CD4-positive, alpha-beta memory T cell (primary cell): Measurements from ENCODE around the gene TTI1. TPM values are rescaled to one million over a fixed set of nuclear protein-coding genes. Genes with fewer than 3 reads are reported as not detected.
A peak's percentile ranks its signal among the peaks of the same experiment; 100 is the strongest.

ENCODE experiments used
- CTCF ChIA-PET: fragments of 350-600 bp; sonication (Branson Sonifier 250); formaldehyde crosslinking; loops from one replicate; lab custom pipeline; 2021; ENCODE audit warnings: inconsistent platforms; ENCODE audit not compliant: partially characterized antibody; lab: Charles Lee
- POLR2A ChIA-PET: fragments of 350-600 bp; sonication (Branson Sonifier 250); formaldehyde crosslinking; loops from one replicate; lab custom pipeline; 2021; ENCODE audit not compliant: partially characterized antibody; lab: Charles Lee
- DNase-seq, 5 donors: peaks; one replicate each; pipeline versions ENCODE4 v3.0.0 to v3.0.0-alpha.2; 2020 to 2022; ENCODE audit warnings: mixed read lengths in 1 of 5
- H3K27ac ChIP-seq: one replicate; pipeline ENCODE4 v1.7.0; 2013; ENCODE audit warnings: low read depth, low read length
- H3K27me3 ChIP-seq: 2 replicates; pipeline ENCODE4 v1.7.0; 2013; ENCODE audit warnings: mild to moderate bottlenecking, low read length, moderate library complexity; ENCODE audit not compliant: insufficient read depth
- H3K36me3 ChIP-seq: 2 replicates; pipeline ENCODE4 v1.7.0; 2013; ENCODE audit warnings: mild to moderate bottlenecking, low read length, moderate library complexity; ENCODE audit not compliant: insufficient read depth
- H3K4me1 ChIP-seq: 2 replicates; pipeline ENCODE4 v1.7.0; 2013; ENCODE audit warnings: mild to moderate bottlenecking, low read length, moderate library complexity; ENCODE audit not compliant: insufficient read depth
- H3K4me3 ChIP-seq, 2 donors: one replicate each; pipeline ENCODE4 v1.7.0; 2013; ENCODE audit warnings: low read length in 2 of 2, mild to moderate bottlenecking in 1 of 2
- H3K9me3 ChIP-seq, 2 donors: one replicate each; pipeline ENCODE4 v1.7.0; 2013; ENCODE audit warnings: low read length in 2 of 2, control low read depth in 1 of 2; ENCODE audit not compliant: control insufficient read depth in 1 of 2
- H3K27ac Mint-ChIP-seq, 7 donors: one replicate each; pipeline ENCODE4 v1.8.0; 2020 to 2021; ENCODE audit warnings: mixed read lengths in 7 of 7, mild to moderate bottlenecking in 6 of 7, inconsistent platforms in 3 of 7, moderate library complexity in 3 of 7
- H3K27me3 Mint-ChIP-seq, 2 donors: one replicate each; pipeline ENCODE4 v1.8.0; 2020 to 2021; ENCODE audit warnings: mixed read lengths in 2 of 2
- H3K36me3 Mint-ChIP-seq, 2 donors: one replicate each; pipeline ENCODE4 v1.8.0; 2020 to 2021; ENCODE audit warnings: mixed read lengths in 2 of 2, inconsistent platforms in 1 of 2, mild to moderate bottlenecking in 1 of 2
- H3K4me1 Mint-ChIP-seq, 4 donors: one replicate each; pipeline ENCODE4 v1.8.0; 2020 to 2021; ENCODE audit warnings: mixed read lengths in 4 of 4, mild to moderate bottlenecking in 1 of 4
- H3K4me3 Mint-ChIP-seq, 8 donors: one replicate each; pipeline ENCODE4 v1.8.0; 2020 to 2021; ENCODE audit warnings: mixed read lengths in 8 of 8, mild to moderate bottlenecking in 7 of 8, moderate library complexity in 6 of 8, inconsistent platforms in 3 of 8
- H3K9me3 Mint-ChIP-seq, 8 donors: one replicate each; pipeline ENCODE4 v1.8.0; 2020 to 2021; ENCODE audit warnings: mixed read lengths in 8 of 8, mild to moderate bottlenecking in 5 of 8, inconsistent platforms in 3 of 8, moderate library complexity in 1 of 8
- intact Hi-C: fragments of 100-400 bp; cut with micrococcal nuclease; formaldehyde crosslinking; loops from one replicate; pipeline ENCODE4 v1.15.1; 2023
- polyA plus RNA-seq, 2 donors: library from polyadenylated mRNA; unstranded; fragments of 300-500 nt; fragmentation: Illumina TruSeq; gene quantifications; one replicate each; pipeline ENCODE4 v1.2.3, GENCODE V29; 2021
- total RNA-seq, 2 experiments: library from RNA; stranded (reverse); gene quantifications; one replicate each; pipeline ENCODE4 v1.2.3, GENCODE V29; 2021

Gene TTI1
- total and polyA plus RNA-seq, 4 experiments from 2014 or later = 13.0 to 26.6 (median 22.9) TPM

GRCh38 chr20:38031957-38032356, 1.3 kb downstream of the TTI1 start:
- intact Hi-C loops = loop anchor here (10.0 kb wide), 1 partner anchor 413 kb away; no protein-coding TSS in a partner anchor
- H3K9me3 Mint-ChIP-seq = no peaks in the 10 kb centered on the region
- Histone ChIP-seq H3K4me1 (peaks cover 63% of the 10 kb centered on the region), H3K27me3 (no peaks in the 10 kb centered on the region), H3K27ac (no peak overlapping the region), H3K9me3 (no peaks in the 10 kb centered on the region), H3K4me3 (peak overlapping the region in 1 of 2 donors; percentile 96), H3K36me3 (no peaks in the 10 kb centered on the region)
- H3K27me3 Mint-ChIP-seq = no peaks in the 10 kb centered on the region
- H3K36me3 Mint-ChIP-seq = peaks cover 14 to 34% of the 10 kb centered on the region in 2 donors
- H3K27ac Mint-ChIP-seq = peak overlapping the region; percentile 86 to 100 (median 99)
- ChIA-PET CTCF (interaction anchor here (0.7 kb wide), 1 partner anchor 21 kb away, joined by 5 read pairs; no protein-coding TSS in a partner anchor), POLR2A (no interaction called here)
- H3K4me3 Mint-ChIP-seq = peak overlapping the region; percentile 95 to 100 (median 98)
- H3K4me1 Mint-ChIP-seq = peaks cover 53 to 85% (median 64%) of the 10 kb centered on the region in 4 donors
- no peak for DNase-seq

GRCh38 chr20:38029453-38029852, 3.8 kb downstream of the TTI1 start:
- no peak for DNase-seq
- Mint-ChIP-seq H3K4me1 (peaks cover 46 to 69% (median 58%) of the 10 kb centered on the region in 4 donors), H3K27me3 (no peaks in the 10 kb centered on the region), H3K36me3 (peaks cover 23 to 30% of the 10 kb centered on the region in 2 donors), H3K27ac (peak overlapping the region in 1 of 7 donors; percentile 62), H3K9me3 (no peaks in the 10 kb centered on the region), H3K4me3 (peak overlapping the region in 3 of 8 donors; percentile 5 to 65 (median 42))
- peaks cover 40% of the 10 kb centered on the region for H3K4me1 ChIP-seq
- no peaks in the 10 kb centered on the region for H3K9me3 ChIP-seq
- ChIA-PET POLR2A (no interaction called here), CTCF (no interaction called here)
- H3K27ac ChIP-seq = no peak overlapping the region
- H3K36me3 ChIP-seq = no peaks in the 10 kb centered on the region
- no peaks in the 10 kb centered on the region for H3K27me3 ChIP-seq
- H3K4me3 ChIP-seq = no peak overlapping the region
- intact Hi-C loops = no loop called here

- Histone ChIP-seq H3K27me3 (no peaks in the 10 kb centered on the region), H3K4me1 (peaks cover 6% of the 10 kb centered on the region), H3K9me3 (no peaks in the 10 kb centered on the region), H3K36me3 (no peaks in the 10 kb centered on the region), H3K4me3 (no peak overlapping the region), H3K27ac (no peak overlapping the region)
- H3K9me3 Mint-ChIP-seq = no peaks in the 10 kb centered on the region
- H3K27me3 Mint-ChIP-seq = no peaks in the 10 kb centered on the region
- ChIA-PET POLR2A (no interaction called here), CTCF (no interaction called here)
- H3K4me3 Mint-ChIP-seq = no peak overlapping the region
- H3K4me1 Mint-ChIP-seq = peaks cover 42 to 65% (median 52%) of the 10 kb centered on the region in 4 donors
- intact Hi-C loops = no loop called here
- H3K36me3 Mint-ChIP-seq = peaks cover 24 to 25% of the 10 kb centered on the region in 2 donors
- no peak for DNase-seq
- H3K27ac Mint-ChIP-seq = no peak overlapping the region
These were observed 8.8 kb downstream of the TTI1 start for GRCh38 chr20:38024496-38024895.

- Histone ChIP-seq H3K4me3 (no peak overlapping the region), H3K9me3 (no peaks in the 10 kb centered on the region), H3K27ac (no peak overlapping the region), H3K4me1 (no peaks in the 10 kb centered on the region), H3K36me3 (no peaks in the 10 kb centered on the region), H3K27me3 (no peaks in the 10 kb centered on the region)
- ChIA-PET POLR2A (no interaction called here), CTCF (no interaction called here)
- no peak overlapping the region for H3K4me3 Mint-ChIP-seq
- H3K9me3 Mint-ChIP-seq = peaks cover 0 to 6% (median 2%) of the 10 kb centered on the region in 8 donors
- intact Hi-C loops = no loop called here
- H3K27me3 Mint-ChIP-seq = no peaks in the 10 kb centered on the region
- peaks cover 33 to 54% (median 42%) of the 10 kb centered on the region in 4 donors for H3K4me1 Mint-ChIP-seq
- DNase-seq = no peak
- peaks cover 29 to 33% of the 10 kb centered on the region in 2 donors for H3K36me3 Mint-ChIP-seq
- H3K27ac Mint-ChIP-seq = no peak overlapping the region
These were observed 9.9 kb downstream of the TTI1 start for GRCh38 chr20:38023181-38024001.

GRCh38 chr20:38021087-38021772, 12.0 kb downstream of the TTI1 start:
- Mint-ChIP-seq H3K4me3 (no peak overlapping the region), H3K27ac (no peak overlapping the region), H3K36me3 (peaks cover 40 to 45% of the 10 kb centered on the region in 2 donors), H3K9me3 (peaks cover 0 to 14% (median 4%) of the 10 kb centered on the region in 8 donors), H3K27me3 (no peaks in the 10 kb centered on the region), H3K4me1 (peaks cover 25 to 40% (median 31%) of the 10 kb centered on the region in 4 donors)
- Histone ChIP-seq H3K36me3 (peaks cover 10% of the 10 kb centered on the region), H3K27me3 (no peaks in the 10 kb centered on the region), H3K9me3 (no peaks in the 10 kb centered on the region), H3K4me1 (no peaks in the 10 kb centered on the region), H3K4me3 (no peak overlapping the region), H3K27ac (no peak overlapping the region)
- intact Hi-C loops = no loop called here
- no peak for DNase-seq
- CTCF ChIA-PET = interaction anchor here (1.0 kb wide), 1 partner anchor 37 kb away, joined by 3 read pairs; no protein-coding TSS in a partner anchor
- POLR2A ChIA-PET = interaction anchor here (0.9 kb wide), 1 partner anchor 12 kb away, joined by 3 read pairs; the partner anchor contains the start of genes RPRD1B and TTI1

GRCh38 chr20:38018385-38018784, 14.9 kb downstream of the TTI1 start:
- Histone ChIP-seq H3K36me3 (peaks cover 18% of the 10 kb centered on the region), H3K27me3 (no peaks in the 10 kb centered on the region), H3K4me1 (no peaks in the 10 kb centered on the region), H3K9me3 (no peaks in the 10 kb centered on the region), H3K27ac (no peak overlapping the region), H3K4me3 (no peak overlapping the region)
- Mint-ChIP-seq H3K36me3 (peaks cover 60 to 61% of the 10 kb centered on the region in 2 donors), H3K9me3 (peaks cover 0 to 14% (median 4%) of the 10 kb centered on the region in 8 donors), H3K27ac (no peak overlapping the region), H3K27me3 (no peaks in the 10 kb centered on the region), H3K4me1 (peaks cover 20 to 31% (median 27%) of the 10 kb centered on the region in 4 donors), H3K4me3 (no peak overlapping the region)
- intact Hi-C loops = no loop called here
- no peak for DNase-seq
- ChIA-PET CTCF (no interaction called here), POLR2A (no interaction called here)

- no peaks in the 10 kb centered on the region for H3K9me3 ChIP-seq
- H3K27ac ChIP-seq = no peak overlapping the region
- peaks cover 19% of the 10 kb centered on the region for H3K36me3 ChIP-seq
- Mint-ChIP-seq H3K27me3 (no peaks in the 10 kb centered on the region), H3K4me3 (no peak overlapping the region), H3K9me3 (peaks cover 0 to 14% (median 4%) of the 10 kb centered on the region in 8 donors), H3K27ac (no peak overlapping the region), H3K36me3 (peaks cover 65% of the 10 kb centered on the region in 2 donors), H3K4me1 (peaks cover 18 to 27% (median 26%) of the 10 kb centered on the region in 4 donors)
- ChIA-PET POLR2A (interaction anchor here (1.5 kb wide), 1 partner anchor 16 kb away, joined by 5 read pairs; the partner anchor contains the start of genes RPRD1B and TTI1), CTCF (no interaction called here)
- H3K27me3 ChIP-seq = no peaks in the 10 kb centered on the region
- no peak for DNase-seq
- intact Hi-C loops = no loop called here
- no peaks in the 10 kb centered on the region for H3K4me1 ChIP-seq
- H3K4me3 ChIP-seq = no peak overlapping the region
These were observed 15.3 kb downstream of the TTI1 start for GRCh38 chr20:38017959-38018358.
